ENCODE data around the gene MLLT11.

- no peak for TF ChIP-seq CTCF (IDR thresholded peaks at IDR 0.05; ENCODE audit: low read depth, low read length)
- no peak for TF ChIP-seq POLR2A (IDR thresholded peaks at IDR 0.05; ENCODE audit: extremely low read depth, insufficient read length)
- no peak for TF ChIP-seq MAX (IDR thresholded peaks at IDR 0.05; ENCODE audit: low read depth, low read length)
- TF ChIP-seq MYC (IDR thresholded peaks at IDR 0.05; ENCODE audit: low read depth, low read length) = no peak
Observed at GRCh38 chr1:151032164-151032563, 28.0 kb upstream of the MLLT11 start.
